Naive thymus-derived CD4-positive, alpha-beta T cell (primary cell): ENCODE data around the gene TIMMDC1. TPM values are rescaled to one million over a fixed set of nuclear protein-coding genes. Genes with fewer than 3 reads are reported as not detected.

Experiments used
- ATAC-seq: fragments of 150-1000 bp; cut with Tn5 transposase; 2 replicates; pipeline ENCODE4 v1.10.0; 2021; ENCODE audit warnings: mild to moderate bottlenecking, moderate library complexity
- CTCF ChIA-PET: fragments of 350-600 bp; sonication (Branson Sonifier 250); formaldehyde crosslinking; loops from one replicate; lab custom pipeline; 2021; ENCODE audit warnings: antibody characterized with exemption; lab: Charles Lee
- POLR2A ChIA-PET: fragments of 350-600 bp; sonication (Branson Sonifier 250); formaldehyde crosslinking; loops from one replicate; lab custom pipeline; 2021; ENCODE audit warnings: antibody characterized with exemption, inconsistent platforms; lab: Charles Lee
- DNase-seq, 9 donors: peaks; one replicate each; pipeline versions ENCODE4 v3.0.0 to v3.0.0-alpha.2; 2020 to 2022; ENCODE audit warnings: mixed read lengths in 1 of 9
- H3K27ac ChIP-seq: one replicate; pipeline ENCODE4 v1.7.0; 2013; ENCODE audit warnings: mild to moderate bottlenecking, low read depth, low read length, moderate library complexity
- H3K27me3 ChIP-seq, 2 donors: one replicate each; pipeline ENCODE4 v1.7.0; 2013; ENCODE audit warnings: low read length in 2 of 2, mild to moderate bottlenecking in 2 of 2, moderate library complexity in 2 of 2; ENCODE audit not compliant: control insufficient read depth in 2 of 2, insufficient read depth in 2 of 2
- H3K36me3 ChIP-seq, 3 experiments: 1 replicate in 2 of 3; 2 replicates in 1 of 3; pipeline ENCODE4 v1.7.0; 2013; ENCODE audit warnings: low read length in 3 of 3, mild to moderate bottlenecking in 3 of 3, moderate library complexity in 1 of 3; ENCODE audit not compliant: insufficient read depth in 3 of 3, control insufficient read depth in 2 of 3
- H3K4me1 ChIP-seq, 2 donors: one replicate each; pipeline ENCODE4 v1.7.0; 2013; ENCODE audit warnings: low read length in 2 of 2, mild to moderate bottlenecking in 2 of 2, moderate library complexity in 1 of 2; ENCODE audit not compliant: control insufficient read depth in 2 of 2, insufficient read depth in 2 of 2
- H3K4me3 ChIP-seq: 2 replicates; pipeline ENCODE4 v1.7.0; 2013; ENCODE audit warnings: mild to moderate bottlenecking, low read length
- H3K9me3 ChIP-seq, 3 experiments: 1 replicate in 2 of 3; 2 replicates in 1 of 3; pipeline ENCODE4 v1.7.0; 2013; ENCODE audit warnings: low read length in 3 of 3; ENCODE audit not compliant: control insufficient read depth in 2 of 3
- H3K27ac Mint-ChIP-seq, 9 donors: one replicate each; pipeline ENCODE4 v1.8.0; 2020 to 2022; ENCODE audit warnings: mixed read lengths in 9 of 9, mild to moderate bottlenecking in 8 of 9, moderate library complexity in 5 of 9, inconsistent platforms in 2 of 9
- H3K27me3 Mint-ChIP-seq, 5 donors: one replicate each; pipeline ENCODE4 v1.8.0; 2021 to 2022; ENCODE audit warnings: mixed read lengths in 5 of 5, mild to moderate bottlenecking in 1 of 5
- H3K36me3 Mint-ChIP-seq, 5 donors: one replicate each; pipeline ENCODE4 v1.8.0; 2020 to 2022; ENCODE audit warnings: mixed read lengths in 5 of 5, mild to moderate bottlenecking in 3 of 5, inconsistent platforms in 1 of 5
- H3K4me1 Mint-ChIP-seq, 7 donors: one replicate each; pipeline ENCODE4 v1.8.0; 2020 to 2022; ENCODE audit warnings: mixed read lengths in 7 of 7, mild to moderate bottlenecking in 3 of 7, inconsistent platforms in 1 of 7
- H3K4me3 Mint-ChIP-seq, 10 donors: one replicate each; pipeline ENCODE4 v1.8.0; 2020 to 2022; ENCODE audit warnings: mild to moderate bottlenecking in 10 of 10, mixed read lengths in 10 of 10, moderate library complexity in 6 of 10, inconsistent platforms in 2 of 10
- H3K9me3 Mint-ChIP-seq, 11 donors: one replicate each; pipeline ENCODE4 v1.8.0; 2020 to 2022; ENCODE audit warnings: mixed read lengths in 11 of 11, mild to moderate bottlenecking in 4 of 11, inconsistent platforms in 1 of 11, moderate library complexity in 1 of 11
- intact Hi-C, 2 donors: fragments of 100-400 bp; cut with micrococcal nuclease; formaldehyde crosslinking; loops; one replicate each; pipeline ENCODE4 v1.15.1; 2023
- polyA plus RNA-seq, 2 donors: library from polyadenylated mRNA; unstranded; fragments of 300-500 nt; fragmentation: Illumina TruSeq; gene quantifications; one replicate each; pipeline ENCODE4 v1.2.3, GENCODE V29; 2021
- total RNA-seq, 6 experiments: library from RNA in 5 of 6; stranded (reverse) in 5 of 6; gene quantifications; 1 replicate in 5 of 6; 2 replicates in 1 of 6; pipeline ENCODE4 v1.2.3 and lab custom pipeline; 2021 to 2026

The TIMMDC1 gene
- total and polyA plus RNA-seq, 7 experiments from 2014 or later: 27.1 to 80.1 (median 59.6) TPM

GRCh38 chr3:119571688-119572087 lies 73.3 kb downstream of the TIMMDC1 start:
- H3K27me3 ChIP-seq: no peaks in the 10 kb centered on the region
- H3K9me3 Mint-ChIP-seq: peaks cover 0 to 4% (median 0%) of the 10 kb centered on the region in 11 donors
- H3K4me1 ChIP-seq: no peaks in the 10 kb centered on the region
- intact Hi-C loops: no loop called here
- POLR2A ChIA-PET: no interaction called here
- no peak overlapping the region for H3K27ac ChIP-seq
- no peak overlapping the region for H3K4me3 Mint-ChIP-seq
- H3K27ac Mint-ChIP-seq: no peak overlapping the region
- no peak overlapping the region for H3K4me3 ChIP-seq
- H3K36me3 Mint-ChIP-seq: peaks cover 0 to 4% (median 0%) of the 10 kb centered on the region in 5 donors
- no peak for DNase-seq
- H3K4me1 Mint-ChIP-seq: peaks cover 0 to 15% (median 0%) of the 10 kb centered on the region in 7 donors
- CTCF ChIA-PET: no interaction called here
- no peaks in the 10 kb centered on the region for H3K36me3 ChIP-seq
- peaks cover 6 to 18% (median 13%) of the 10 kb centered on the region in 5 donors for H3K27me3 Mint-ChIP-seq
- ATAC-seq: no peak
- H3K9me3 ChIP-seq: no peaks in the 10 kb centered on the region

Other genes starting within 250 kb of the TIMMDC1 start
- gene ARHGAP31, start 204.2 kb upstream of the TIMMDC1 start, total RNA-seq: 10 to 100 TPM in 1 of 5 experiments, 1 to 10 TPM in 4; 3.0 to 11.9 (median 3.1) TPM
- gene ARHGAP31, start 204.2 kb upstream of the TIMMDC1 start, polyA plus RNA-seq: 1 to 10 TPM; 1.2 to 3.0 TPM
- 10 to 100 TPM; 34.9 to 59.5 (median 49.7) TPM for gene TMEM39A, start 34.9 kb upstream of the TIMMDC1 start, total RNA-seq
- 10 to 100 TPM in 1 of 2 donors, 1 to 10 TPM in 1; 9.1 to 17.3 TPM for gene TMEM39A, start 34.9 kb upstream of the TIMMDC1 start, polyA plus RNA-seq
- gene POGLUT1, start 29.6 kb upstream of the TIMMDC1 start, total RNA-seq: 10 to 100 TPM; 27.5 to 41.0 (median 35.5) TPM
- 10 to 100 TPM; 27.9 to 30.7 TPM for gene POGLUT1, start 29.6 kb upstream of the TIMMDC1 start, polyA plus RNA-seq
- 10 to 100 TPM in 1 of 5 experiments, 1 to 10 TPM in 1, under 1 TPM in 1, not detected in 2; 0.13 to 15.1 (median 1.2) TPM for gene CD80, start 61.1 kb downstream of the TIMMDC1 start, total RNA-seq
- gene CD80, start 61.1 kb downstream of the TIMMDC1 start, polyA plus RNA-seq: not detected
- 1 to 10 TPM in 3 of 5 experiments, under 1 TPM in 2; 0.38 to 6.9 (median 1.3) TPM for gene ADPRH, start 80.9 kb downstream of the TIMMDC1 start, total RNA-seq
- under 1 TPM; 0.31 to 0.38 TPM for gene ADPRH, start 80.9 kb downstream of the TIMMDC1 start, polyA plus RNA-seq
- under 1 TPM in 1 of 5 experiments, not detected in 4; 0.73 TPM for gene PLA1A, start 99.3 kb downstream of the TIMMDC1 start, total RNA-seq
- not detected for gene PLA1A, start 99.3 kb downstream of the TIMMDC1 start, polyA plus RNA-seq
- 1 to 10 TPM; 2.0 to 6.0 (median 4.4) TPM for gene POPDC2, start 162.0 kb downstream of the TIMMDC1 start, total RNA-seq
- gene POPDC2, start 162.0 kb downstream of the TIMMDC1 start, polyA plus RNA-seq: 1 to 10 TPM; 3.9 TPM
- 10 to 100 TPM; 25.6 to 55.0 (median 34.8) TPM for gene COX17, start 178.9 kb downstream of the TIMMDC1 start, total RNA-seq
- 10 to 100 TPM; 35.7 to 60.8 TPM for gene COX17, start 178.9 kb downstream of the TIMMDC1 start, polyA plus RNA-seq
- gene CFAP91, start 204.5 kb downstream of the TIMMDC1 start, total RNA-seq: under 1 TPM in 2 of 5 experiments, not detected in 3; 0.13 to 0.32 TPM
- gene CFAP91, start 204.5 kb downstream of the TIMMDC1 start, polyA plus RNA-seq: under 1 TPM in 1 of 2 donors, not detected in 1; 0.17 TPM